Measurements from ENCODE around the gene GFOD2.
"Not testable (repeated sequence)": the region's sequence is repeated elsewhere in the genome, so short reads cannot be mapped to it uniquely, and the experiment has no call there.

The GFOD2 gene

DNA sequence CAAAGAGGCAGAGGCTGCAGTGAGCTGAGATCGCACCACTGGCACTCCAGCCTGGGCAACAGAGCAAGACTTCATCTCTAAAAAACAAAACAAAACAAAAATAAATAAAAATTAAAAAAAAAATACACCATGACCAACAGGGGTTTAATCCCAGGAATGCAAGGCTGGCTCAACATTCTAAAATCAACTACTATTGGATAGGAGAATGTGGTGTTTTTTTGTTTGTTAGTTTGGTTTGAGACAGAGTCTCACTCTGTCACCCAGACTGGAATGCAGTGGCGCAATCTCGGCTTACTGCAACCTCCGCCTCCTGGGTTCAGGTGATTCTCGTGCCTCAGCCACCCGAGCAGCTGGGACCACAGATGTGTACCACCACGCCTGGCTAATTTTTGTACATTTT, 19.9 kb downstream of the GFOD2 start:
- DNase-seq, result no peak

DNA sequence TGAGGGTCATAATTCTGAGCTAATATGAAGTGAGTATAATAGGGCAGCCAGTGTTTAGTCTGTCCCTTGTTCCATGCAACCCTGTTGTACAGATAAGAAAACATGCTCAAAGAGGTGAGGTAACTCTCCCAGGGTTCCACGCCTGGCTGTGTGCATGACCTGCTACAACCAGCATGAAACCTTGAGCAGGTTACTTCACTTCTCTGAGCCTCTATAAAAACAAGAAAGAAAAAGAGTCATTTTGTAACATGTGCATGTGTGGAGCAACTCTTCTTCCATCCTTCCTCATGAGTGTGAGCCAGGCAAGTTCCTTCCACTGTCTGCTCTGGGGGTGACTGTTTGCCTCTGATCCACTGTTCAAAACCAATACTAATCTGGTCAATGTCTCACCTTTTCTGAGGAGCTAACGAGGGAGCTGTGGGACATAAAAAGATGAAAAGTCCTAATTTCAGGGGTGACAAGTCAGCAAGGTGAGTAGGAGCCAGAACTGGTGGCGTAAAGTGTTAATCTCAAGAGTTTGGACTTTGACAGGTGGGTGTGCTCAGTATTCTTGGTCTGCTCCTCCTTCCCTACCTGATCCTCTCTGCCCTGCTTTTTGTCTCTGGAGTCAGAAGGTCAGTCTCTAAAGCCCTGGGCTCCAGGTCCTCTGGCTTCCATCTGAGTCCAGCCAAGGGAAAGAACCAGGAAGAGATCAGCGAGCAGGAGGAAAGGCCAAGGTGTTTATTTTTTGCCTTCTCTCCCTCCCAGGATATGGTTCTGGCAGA, 21.5 kb downstream of the GFOD2 start:
- no peak for DNase-seq

DNA sequence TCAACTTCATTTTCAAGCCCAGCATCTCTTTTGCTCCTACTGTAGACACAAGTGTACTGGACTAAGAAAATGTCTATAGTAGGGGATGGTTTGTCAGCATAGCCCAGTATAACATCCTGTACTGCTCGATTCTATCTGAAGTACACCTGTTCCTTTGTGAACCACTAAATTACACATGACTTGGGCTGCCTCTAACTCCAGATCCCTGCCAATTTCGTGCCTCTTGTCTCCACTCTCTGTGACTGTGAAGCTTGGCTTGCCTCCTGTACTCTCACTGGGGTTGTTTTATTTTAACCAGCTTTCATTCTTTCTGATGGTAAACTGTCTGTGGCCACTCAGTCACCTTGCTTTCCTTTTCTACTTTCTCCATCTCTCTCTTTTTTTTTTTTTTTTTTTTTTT, 24.5 kb downstream of the GFOD2 start:
- DNase-seq, result no peak

DNA sequence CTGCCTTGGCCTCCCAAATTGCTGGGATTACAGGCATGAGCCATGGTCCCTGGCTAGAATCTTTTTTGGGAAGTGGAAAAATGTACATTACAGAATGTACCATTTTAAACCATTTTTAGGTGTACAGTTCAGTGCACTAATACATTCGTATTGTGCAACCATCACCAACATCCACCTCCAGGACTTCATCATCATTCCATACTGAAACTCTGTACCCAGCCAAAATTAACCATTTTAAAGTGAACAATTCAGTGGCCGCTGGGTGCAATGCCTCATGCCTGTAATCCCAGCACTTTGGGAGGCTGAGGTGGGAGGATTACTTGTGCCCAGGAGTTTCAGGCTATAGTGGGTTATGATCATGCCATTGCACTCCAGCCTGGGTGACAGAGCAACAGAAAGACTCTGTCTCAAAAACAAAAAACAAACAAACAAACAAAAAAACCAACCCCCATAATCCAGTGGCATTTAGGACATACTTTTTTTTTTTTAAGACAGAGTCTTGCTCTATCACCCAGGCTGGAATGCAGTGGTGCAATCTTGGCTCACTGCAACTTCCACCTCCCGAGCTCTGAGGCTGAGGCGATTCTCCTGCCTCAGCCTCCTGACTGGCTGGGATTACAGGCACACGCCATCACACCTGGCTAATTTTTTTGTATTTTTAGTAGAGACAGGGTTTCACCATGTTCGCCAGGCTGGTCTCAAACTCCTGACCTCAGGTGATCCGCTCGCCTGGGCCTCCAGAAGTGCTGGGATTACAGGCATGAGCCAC, 25.4 kb downstream of the GFOD2 start:
- DNase-seq, result not testable (repeated sequence)

DNA sequence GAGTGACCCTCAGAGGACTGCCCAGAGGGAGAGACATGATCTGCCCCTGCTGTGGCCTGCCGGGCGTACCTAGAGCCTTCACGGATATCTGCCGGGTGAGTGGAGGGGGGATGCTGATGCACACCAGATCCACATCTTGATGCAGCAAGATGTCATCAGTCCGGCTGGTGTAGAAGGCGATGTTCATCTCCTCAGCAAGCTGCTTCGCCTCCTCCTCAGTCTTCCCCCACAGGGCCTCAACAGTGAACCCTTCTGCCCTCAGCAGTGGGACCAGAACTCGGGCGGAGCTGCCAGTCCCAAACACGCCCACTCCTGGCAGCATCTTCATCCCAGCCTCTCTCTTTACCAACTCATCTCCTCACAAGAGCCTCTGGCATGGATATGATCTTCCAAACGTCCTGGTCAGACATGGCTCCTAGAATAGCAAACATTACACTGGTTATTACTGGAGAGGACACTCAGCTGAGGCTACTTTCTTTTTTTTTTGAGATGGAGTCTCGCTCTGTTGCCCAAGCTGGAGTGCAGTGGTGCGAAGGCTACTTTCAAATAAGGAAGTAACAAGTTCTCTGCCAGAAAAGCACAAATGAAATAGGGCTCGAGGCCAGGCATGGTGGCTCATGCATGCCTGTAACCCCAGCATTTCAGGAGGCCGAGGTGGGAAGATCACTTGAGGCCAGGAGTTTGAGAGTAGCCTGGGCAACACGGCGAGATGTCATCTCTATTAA, 33.6 kb downstream of the GFOD2 start:
- DNase-seq, result no peak

DNA sequence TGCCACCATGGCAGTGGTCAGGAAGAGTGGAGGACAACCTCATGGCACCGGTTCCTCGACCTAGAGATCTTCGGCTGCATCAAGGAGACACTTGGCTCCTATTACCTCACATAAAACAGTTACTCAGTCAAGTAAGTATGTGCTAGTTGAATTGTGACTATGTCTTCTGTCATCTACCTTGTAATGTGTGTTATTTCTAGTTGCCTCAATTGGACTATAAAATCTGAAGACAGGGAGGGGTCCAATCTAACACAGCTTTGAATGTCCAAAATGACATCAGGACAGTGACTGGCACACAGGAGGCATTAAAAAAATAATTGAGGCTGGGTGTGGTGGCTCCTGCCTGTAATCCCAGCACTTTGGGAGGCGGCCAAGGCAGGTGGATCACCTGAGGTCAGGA, 35.3 kb downstream of the GFOD2 start:
- DNase-seq, result no peak

DNA sequence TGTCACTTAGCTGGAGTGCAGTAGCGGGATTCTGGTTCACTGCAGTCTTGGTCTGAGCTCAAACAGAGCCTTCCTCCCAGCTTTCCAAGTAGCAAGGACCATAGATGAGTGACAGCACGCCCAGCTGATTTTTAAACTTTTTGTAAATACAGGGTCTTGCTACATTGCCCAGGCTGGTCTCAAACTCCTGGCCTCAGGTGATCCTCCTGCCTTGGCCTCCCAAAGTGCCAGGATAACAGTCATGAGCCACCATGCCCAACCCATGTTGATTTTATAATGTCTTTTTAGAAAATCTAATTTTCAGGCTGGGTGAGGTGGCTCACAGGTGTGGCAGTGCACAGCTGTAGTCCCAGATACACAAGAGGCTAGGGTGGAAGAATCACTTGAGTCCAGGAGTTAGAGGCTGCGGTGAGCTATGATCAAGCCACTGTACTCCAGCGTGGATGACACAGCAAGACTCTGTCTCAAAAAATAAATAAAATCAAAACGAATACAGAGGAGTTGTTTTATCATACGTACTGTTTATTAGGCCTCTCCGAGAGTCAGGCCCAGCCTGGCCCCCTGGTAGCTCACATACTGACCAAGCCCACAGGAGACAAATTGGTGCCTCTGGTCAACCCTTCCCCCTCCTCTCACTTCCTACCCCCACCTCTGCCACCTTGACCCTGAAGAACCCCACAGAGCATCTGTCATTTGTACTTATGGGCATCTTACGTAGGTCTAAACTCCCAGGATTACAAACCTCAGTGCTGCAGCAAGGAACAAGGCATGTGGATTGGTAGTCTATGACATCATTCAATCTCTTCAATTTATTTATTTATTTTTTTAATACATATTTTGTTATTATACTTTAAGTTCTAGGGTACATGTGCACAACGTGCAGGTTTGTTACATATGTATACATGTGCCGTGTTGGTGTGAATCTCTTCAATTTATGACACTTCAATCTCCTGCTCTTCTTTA, 38.9 kb downstream of the GFOD2 start:
- DNase-seq, result no peak

DNA sequence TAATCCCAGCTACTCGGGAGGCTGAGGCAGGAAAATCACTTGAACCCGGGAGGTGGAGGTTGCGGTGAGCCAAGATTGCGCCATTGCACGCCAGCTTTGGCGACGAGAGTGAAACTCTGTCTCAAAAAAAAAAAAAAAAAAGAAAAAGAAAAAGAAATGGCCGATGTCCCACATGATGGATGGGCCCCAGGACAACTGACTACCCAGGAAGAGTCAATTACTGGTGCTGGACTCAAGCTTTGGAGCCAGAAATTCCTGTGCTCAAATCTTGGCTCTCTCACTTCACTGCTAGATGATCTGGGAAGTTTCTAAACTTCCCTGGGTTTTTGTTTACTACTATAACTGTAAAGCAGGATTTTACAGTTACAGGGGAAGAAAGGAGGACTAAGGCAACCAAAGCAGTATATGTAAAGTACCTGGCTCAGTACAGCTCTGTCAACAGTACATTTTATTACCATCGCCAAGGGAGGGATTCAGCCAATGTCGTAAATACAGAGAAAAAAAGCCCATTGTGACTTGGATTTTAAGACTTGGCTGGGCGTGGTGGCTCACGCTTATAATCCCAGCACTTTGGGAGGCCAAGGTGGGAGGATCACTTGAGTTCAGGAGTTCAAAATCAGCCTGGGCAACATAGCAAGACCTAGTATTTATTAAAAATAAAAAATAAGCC, 40.6 kb downstream of the GFOD2 start:
- DNase-seq, result no peak

DNA sequence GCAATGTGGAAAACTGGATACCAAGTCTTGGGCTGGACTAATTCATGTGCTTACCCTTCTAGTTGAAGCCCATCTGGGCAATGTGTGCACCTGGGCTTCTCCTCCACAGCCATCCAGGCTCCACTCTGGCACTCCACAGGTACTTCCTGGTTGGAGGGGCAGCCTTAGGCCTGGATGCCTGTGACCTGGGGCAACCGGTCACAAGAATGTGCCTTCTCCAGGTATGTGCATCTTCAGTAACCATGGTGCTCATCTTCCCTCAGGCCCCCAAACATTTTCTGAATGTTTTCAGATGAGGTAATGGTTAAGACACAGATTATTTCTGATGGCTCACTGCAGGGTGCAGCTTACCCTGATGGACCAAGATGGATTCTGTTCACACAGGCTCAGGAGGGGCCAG, 41.4 kb downstream of the GFOD2 start:
- DNase-seq, result no peak

DNA sequence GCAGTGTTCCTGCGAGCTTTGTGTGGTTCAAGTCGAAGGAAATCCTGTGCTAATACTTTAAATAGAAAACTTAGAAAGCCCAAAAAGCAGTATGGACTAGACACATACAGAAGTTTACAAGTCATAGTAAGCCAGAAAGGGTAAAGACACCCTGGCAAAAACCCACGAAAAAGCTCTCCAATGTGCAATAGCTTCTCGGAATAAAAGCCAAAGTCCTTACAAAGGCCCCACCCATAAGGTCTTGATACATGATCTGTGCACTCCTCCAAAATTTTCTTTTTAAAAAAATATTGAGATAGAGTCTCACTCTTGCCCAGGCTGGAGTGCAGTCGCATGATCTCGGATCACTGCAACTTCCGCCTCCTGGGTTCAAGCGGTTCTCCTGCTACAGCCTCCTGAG, 42.2 kb downstream of the GFOD2 start:
- no peak for DNase-seq

DNA sequence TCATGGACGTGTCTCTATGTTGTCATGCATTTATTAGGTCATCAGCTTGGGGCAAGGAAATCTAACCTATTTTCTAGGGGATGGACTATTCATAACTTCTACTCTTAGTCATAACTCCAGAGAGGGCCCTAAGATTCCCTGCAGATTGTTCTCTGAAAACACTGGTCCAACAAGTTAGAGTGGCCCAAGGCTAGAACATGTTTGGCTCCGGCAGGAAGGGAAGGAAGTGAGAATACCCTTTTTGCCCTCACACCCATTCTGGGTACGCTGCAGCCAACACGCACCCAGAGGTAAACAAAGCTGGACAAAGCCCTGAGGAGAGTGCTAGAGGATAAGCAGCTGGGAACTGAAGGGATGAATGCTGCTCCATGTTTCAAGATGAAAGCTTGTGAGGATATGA, 42.6 kb downstream of the GFOD2 start:
- DNase-seq, result no peak

DNA sequence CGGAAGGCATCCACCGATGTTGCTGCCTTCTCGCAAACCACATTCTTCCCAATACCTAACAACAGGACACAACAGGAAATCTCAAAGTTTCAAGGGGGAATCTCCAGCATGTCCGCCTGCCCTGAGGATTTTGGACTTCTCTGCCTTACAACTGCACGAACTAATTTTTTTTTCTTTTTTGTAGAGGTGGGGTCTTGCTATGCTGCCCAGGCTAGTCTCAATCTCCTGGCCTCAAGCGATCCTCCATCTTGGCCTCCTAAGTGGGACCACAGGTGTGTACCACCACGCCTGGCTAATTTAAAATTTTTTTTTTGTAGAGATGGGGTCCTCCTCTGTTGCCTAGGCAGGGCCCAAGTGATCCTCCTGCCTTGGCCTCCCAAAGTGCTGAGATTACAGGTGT, 43.1 kb downstream of the GFOD2 start:
- DNase-seq, result no peak

DNA sequence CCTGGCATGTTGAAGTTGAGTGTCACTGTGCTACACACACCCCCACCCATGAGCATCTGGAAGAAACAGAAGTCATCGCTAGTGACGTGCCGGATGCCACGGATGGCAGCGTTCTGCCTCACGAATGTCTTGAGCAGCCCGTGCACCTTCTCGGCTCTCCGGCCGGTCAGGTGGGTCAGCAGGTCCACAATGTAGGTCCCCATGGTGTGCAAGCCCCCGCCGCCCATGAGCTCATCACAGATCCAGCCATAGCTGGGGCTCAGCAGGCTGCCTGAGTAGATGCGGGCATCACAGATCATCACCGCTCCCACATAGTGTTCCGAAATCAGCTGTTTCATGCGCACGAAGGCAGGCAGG, 43.6 kb downstream of the GFOD2 start:
- DNase-seq, result no peak

DNA sequence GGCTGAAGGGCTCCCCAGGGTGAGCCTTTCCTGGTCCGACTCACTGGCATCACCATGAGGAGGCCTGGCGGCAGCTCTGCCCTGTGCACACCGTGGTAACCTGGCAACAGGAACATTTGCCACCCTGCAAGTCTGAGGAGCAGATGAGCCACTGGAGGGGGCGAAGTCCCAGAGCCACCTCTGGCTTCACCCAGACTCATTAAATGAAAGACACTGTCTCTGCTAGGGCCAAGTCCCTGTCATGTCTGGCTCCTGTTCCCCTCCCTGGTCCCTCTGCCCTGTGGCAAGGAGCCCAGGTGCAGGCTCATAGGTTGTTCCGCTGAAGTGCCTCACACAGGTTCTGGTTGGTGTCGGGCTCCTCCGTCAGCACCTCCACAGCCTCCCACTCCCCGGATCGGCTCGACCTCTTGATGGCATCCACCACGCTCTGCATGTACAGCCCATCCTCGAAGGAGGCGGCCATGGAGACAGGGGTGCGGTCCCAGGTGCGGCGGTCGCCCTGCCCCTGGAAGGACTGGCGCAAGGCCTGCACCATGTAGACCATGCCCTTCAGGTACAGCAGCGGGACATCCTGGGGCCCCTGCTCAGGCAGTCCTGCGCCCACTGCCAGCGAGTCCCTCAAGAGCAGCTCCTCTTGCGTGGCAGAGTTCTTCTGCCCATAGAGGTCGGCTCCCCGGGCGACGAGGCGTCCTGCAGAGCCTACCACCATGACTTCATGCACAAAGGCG, 44.1 kb downstream of the GFOD2 start:
- DNase-seq, result no peak

DNA sequence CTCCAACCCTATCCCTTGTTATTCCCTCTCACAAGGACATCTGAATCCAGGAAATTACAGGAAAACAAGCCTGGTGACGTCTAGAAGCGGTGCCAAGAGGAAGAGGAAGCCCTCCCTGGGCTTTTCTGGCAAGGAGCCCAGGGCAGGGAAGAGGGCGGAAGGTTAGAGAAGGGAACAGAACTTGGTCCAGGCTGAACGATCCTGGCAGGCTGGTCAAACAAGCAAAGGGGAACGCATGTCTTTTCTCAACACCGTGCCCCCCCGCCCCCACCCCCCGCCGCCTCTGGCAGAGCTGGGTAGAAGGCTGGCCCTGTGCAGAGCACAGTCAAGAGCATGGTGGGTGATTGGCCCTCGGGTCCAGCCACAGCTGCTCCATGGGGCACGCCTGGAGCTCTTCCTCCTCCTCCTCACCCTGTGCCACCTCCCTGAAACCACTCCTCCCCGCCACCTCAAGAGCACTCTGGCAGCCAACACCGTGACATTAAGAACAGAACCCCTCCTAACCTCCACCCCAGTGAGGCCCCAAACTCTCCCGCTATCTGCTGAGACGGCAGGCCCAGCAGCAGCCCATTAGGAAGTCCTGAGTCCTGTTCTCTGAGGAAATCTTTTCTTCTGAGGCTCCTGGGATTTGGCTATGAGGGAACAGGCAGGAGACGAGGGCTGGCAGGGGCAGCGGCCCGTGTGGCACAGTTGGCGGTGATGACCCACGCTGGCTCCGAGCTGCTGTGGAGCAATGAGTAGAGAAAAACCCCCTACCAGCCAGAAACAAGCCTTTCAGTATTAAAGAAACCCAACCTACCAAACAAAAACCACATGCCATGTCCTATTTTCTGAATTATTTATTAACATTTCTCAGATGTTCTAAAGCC, 45.2 kb downstream of the GFOD2 start:
- DNase-seq, result no peak

DNA sequence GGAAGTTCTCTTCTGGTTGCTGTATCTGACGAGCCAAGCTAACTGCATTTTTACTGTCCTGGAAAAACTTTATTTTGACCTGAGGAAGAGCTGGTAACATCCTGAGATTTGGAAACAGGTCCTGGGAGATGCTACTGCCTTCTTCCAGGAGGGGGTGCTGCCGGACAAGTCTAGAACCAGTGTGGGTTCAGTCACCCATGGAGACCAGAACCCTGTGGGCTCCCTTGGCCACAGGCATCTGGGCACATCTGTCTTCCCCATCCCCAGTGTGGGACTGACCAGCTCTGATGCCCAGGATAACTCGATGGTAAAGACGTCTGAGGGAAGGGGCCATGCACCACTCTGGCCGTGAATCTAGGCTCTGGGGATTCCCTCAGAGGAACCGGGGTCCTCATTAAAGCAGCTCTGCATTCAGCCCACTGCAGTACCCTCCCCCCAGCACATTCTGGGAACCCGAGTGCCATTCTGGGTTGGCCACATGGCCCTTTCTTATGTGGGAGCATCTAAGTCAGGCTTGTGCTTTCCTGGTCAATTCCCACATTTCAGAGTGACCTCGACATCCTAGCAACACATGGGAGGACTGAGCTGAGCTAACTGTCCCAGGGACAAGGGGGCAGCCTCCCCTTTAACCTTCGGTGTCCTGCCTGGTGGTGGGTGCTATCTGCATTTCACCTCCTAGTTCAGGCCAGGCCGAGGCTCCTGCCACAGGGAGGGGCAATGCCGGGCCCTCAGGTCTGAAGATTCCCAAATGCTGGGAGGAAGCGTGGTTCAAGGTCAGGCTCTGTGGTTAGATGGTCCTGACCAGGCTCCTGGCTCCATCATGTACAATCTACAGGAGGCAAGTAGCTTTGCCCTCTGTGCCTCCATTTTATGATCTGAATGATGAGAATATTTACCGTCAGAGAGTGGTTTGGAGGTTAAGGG, 46.1 kb downstream of the GFOD2 start:
- DNase-seq, result no peak

DNA sequence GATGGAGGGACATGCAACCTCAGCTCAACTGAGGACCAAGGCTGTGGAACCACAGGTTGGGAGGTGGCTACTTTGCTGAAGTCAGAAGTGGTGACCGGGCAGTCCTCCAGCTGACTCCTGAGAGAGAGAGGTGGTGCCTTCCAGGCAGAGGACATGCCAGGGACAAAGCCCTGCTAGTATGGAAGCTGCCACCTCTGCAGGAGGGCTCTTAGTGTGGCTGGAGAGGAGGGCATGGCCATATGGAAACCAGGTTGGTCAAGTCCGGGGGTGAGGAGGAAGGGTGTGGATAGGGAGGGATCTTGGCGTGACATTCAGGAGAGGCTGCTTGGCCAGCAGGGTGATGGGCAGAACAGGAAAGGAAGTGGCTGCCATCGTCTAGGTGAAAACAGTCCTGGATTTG, 46.8 kb downstream of the GFOD2 start:
- DNase-seq, result no peak

DNA sequence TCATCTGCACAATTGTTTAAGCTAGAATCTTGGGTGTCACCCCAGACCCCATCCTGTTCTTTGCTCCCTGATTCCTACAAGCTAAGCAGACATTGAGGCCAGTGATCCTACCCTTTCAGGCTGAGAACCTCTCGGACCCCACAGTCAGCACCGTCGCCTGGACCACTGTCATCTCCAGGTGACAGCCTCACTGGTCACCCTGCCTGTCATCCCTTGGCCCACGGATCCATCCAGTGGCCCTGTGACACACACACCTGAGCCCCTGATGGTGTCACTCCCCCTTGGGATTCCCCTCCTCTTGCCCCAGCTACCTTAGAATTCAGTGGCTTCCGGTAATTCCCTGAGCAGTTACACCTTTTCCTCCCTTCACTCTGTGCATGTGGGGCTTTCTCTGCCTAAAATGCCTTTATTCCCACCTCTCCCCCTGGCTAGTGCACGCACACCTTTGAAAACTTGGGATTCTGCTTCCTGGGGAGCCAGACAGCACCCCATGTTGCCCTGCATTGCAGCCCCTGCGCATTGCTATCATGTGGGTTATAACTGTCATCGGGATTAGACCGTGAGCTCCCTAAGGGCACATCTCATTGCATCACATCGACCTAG, 49.5 kb downstream of the GFOD2 start:
- DNase-seq, result no peak

Measured in NCI-H1436 treated with DMSO at 0.1 percent for 48 hours (cell line).